Left cardiac atrium (tissue), 4 donors: ENCODE results near the gene ZBTB47. TPM values are rescaled to one million over a fixed set of nuclear protein-coding genes. Genes with fewer than 3 reads are reported as not detected.

Experiments
- ATAC-seq, 2 donors: fragments of 200-7000 bp; cut with Tn5 transposase; one replicate each; pipeline ENCODE4 v1.9.1; 2020; ENCODE audit warnings: mild to moderate bottlenecking in 2 of 2, moderate library complexity in 2 of 2
- DNase-seq: peaks from one replicate; pipeline ENCODE4 v3.0.0-alpha.2; 2020
- intact Hi-C, 2 donors: fragments of 100-400 bp; cut with DNase I; formaldehyde crosslinking; loops; one replicate each; pipeline versions ENCODE4 v1.14.1 to v1.15.1; 2022 to 2023
- total RNA-seq, 2 donors: library from RNA; stranded (reverse); fragmentation: NEBNext Ultra II Directional; extraction: Animal tissue kit (Norgen Biotek cat#: 25700); gene quantifications; one replicate each; pipeline ENCODE4 v1.2.1, GENCODE V29; 2021
- donor health status: DM: no; HTN: yes; CAD: no.
- donor health status: DM: no; HTN: yes; CAD: no; lungs with severe emphysema.
- donor health status: DM: yes; HTN: yes; CAD: no.
- donor health status: Dilated cardiomyopathy.

Gene ZBTB47
- total RNA-seq, 2 donors from 2014 or later = 68.5 to 108 TPM

DNA sequence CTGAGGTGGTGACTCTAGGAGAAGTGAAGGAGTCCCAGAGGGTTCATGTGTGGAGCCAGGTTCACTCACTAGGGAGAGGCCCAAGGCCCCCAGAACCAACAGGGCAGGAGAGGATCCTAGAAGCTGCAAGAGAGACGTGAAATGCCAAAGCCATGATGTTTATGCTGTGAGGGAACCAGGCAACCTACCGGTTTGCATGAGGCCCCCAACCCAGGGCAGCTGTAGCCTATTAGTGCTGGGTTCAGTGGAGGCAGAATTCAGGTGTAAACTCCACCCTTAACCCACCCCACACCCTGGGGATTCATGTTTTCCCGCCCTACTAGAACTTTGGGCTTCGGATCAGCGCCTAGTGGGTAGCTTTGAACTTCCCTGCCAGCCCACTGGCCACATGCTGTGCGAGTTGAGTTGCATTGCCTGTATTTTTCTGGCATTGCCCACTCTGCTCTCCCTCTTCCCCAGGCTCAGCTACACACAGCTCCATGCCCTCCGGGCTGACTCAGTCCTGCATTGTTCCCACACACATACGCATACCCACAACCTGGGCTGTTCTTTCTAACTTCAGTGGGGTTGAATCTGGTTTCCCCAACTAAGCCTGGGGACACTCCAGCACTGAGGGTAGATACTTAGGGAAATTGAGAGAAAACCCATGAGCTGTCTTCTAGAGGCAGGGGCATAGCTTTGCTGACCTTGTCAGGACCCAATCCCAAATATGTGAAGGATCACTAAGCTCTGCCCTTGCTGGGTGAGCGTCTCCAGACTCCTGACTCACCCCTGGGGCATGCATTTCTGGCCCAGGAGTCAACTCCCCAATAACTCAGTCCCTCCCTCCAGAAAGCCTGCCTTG, 2.0 kb upstream of the ZBTB47 start:
- intact Hi-C loops = no loop called here
- peak in 1 of 2 donors; percentile 10 for ATAC-seq
- DNase-seq = no peak

GRCh38 chr3:42652251-42652610, 1.3 kb upstream of the ZBTB47 start:
- DNase-seq (no peak), ATAC-seq (no peak)
- intact Hi-C loops = no loop called here

DNA sequence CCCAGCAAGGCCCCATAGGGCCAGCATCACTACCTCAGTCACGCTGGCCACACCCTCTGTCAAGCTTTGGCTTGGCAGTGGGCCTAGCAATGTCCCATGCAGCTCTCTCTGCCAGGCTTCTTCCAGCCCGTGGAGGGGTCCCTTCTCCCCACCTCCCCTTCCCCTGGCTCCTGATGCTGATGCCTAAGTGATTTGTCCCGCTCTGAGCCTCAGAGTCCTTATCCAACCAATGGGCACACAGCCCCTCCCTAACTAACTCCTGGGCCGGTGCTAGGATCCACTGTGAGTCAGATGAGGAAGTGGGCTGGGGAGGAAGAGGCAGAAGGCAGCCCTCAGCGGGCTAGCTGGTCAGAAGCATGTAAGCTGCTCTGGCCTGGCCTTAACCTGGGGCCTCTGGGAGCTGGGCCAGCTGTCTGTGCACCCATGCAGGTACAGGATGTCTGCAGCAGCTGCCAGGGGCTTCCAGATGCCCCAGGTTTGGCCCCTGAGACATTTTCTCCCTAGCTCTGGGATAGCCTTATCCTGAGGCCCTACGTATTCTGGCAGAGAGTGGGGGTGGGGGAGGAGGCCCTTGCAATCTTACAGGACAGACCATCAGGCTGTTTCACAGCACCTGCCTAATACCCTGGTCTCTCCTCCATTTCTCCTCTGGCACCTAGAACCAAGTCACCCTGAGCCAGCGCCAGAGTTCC, 740 bp upstream of the ZBTB47 start:
- DNase-seq (peak; percentile 79), ATAC-seq (peak; percentile 16 to 74)
- intact Hi-C loops = no loop called here

- DNase-seq (no peak), ATAC-seq (no peak)
- intact Hi-C loops = no loop called here
Measured at GRCh38 chr3:42653303-42653559, 266 bp upstream of the ZBTB47 start.

GRCh38 chr3:42654331-42655201, 1.1 kb downstream of the ZBTB47 start:
- DNase-seq (peak; percentile 73), ATAC-seq (peak; percentile 42 to 77)
- intact Hi-C loops = no loop called here

DNA sequence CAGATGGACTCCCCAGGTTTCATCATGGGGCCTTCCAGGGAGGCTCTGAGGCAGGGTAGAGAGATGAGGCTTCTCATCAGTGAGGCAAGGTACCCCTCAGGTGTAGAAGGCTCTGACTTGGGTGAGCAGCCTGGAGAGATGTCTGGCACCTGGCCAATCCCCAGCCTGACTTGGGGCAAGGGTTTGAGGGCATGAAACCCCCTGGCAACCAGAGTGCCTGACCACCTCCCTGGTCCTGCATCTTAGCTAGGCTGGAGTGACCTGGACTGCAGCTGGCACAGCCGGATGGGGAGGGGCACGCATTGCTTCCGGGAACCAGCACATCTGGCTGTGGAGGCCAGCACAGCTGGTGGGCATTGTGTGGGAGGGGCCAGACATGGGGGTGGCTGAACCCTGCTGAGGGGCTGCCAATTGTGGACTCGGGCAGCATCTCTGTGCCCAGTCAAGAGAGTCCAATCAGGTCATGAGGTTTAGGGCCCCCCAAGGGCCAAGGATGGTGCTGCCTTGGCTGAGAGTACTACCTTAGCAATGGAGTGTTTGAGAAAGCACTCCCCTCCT, 1.9 kb downstream of the ZBTB47 start:
- DNase-seq = peak; percentile 44
- intact Hi-C loops = no loop called here
- ATAC-seq = no peak

GRCh38 chr3:42655980-42656679, 2.6 kb downstream of the ZBTB47 start:
- peak in 1 of 2 donors; percentile 6 for ATAC-seq
- intact Hi-C loops = no loop called here
- DNase-seq = peak; percentile 39

DNA sequence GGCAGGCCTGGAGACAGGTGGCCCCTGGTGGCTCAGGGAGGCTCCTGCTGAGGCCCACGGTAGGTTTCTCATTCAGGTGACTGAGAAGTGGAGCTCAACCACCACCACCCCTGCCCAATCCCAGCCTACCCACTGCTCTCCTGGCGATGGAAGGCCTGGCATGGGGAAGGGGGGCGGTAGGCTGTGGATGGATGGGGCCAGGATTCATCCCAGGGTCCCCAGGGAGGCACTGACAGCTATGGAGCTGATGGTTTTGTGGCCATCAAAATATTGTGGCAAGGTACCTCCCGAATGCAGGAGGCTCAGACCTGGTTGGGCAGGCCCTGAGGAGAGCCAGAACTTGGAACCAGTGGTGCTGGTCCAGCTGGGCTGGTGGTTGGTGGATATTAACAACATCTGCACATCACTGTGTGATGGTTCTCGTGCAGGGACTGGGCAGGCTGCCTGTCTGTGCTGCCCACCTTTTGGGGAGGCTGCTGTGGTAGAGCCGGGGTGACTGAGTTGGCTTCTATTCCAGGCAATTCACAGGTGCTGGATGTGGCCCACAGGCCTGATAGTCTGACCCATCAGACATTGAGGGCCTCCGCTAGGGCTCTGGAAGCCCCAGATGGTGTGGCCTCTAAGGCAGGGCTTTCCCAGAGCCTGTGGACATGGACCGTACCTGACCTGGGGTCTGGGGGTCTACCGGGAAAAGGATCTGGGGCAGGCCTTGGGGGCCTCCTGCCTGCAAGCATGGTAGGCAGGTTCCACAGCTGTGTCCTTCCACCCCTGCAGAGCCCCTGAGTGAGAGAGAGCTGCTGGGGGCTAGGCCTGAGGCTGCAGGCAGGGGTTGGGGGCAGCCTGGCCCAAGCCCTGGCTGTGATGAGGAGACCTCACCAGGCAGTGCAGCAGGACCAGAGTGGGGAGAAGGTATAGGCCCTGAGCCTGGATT, 3.4 kb downstream of the ZBTB47 start:
- ATAC-seq (no peak), DNase-seq (no peak)
- intact Hi-C loops = no loop called here

GRCh38 chr3:42657675-42658074, 4.2 kb downstream of the ZBTB47 start:
- intact Hi-C loops = no loop called here
- no peak for DNase-seq
- no peak for ATAC-seq

DNA sequence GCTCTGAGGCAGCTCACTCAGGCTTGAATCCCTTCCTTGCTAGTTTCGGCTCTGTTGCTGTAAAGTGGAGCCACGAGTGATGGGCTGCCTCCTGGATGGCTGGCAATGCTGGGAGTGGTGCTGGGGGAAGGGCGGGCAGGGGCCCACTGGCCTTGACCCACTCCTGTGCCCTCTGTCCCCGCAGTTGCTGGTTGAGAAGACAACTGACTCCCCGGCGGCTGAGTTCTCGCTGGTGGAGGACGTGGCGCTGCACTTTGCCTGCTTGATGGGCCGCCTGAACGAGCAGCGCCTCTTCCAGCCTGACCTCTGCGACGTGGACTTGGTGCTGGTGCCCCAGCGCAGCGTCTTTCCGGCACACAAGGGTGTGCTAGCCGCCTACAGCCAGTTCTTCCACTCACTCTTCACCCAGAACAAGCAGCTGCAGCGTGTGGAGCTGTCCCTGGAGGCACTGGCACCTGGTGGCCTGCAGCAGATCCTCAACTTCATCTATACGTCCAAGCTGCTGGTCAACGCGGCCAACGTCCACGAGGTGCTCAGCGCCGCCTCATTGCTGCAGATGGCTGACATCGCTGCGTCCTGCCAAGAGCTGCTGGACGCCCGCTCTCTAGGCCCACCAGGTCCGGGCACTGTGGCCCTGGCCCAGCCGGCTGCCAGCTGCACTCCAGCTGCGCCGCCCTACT, 4.7 kb downstream of the ZBTB47 start:
- ATAC-seq = no peak
- peak; percentile 30 for DNase-seq
- intact Hi-C loops = no loop called here

DNA sequence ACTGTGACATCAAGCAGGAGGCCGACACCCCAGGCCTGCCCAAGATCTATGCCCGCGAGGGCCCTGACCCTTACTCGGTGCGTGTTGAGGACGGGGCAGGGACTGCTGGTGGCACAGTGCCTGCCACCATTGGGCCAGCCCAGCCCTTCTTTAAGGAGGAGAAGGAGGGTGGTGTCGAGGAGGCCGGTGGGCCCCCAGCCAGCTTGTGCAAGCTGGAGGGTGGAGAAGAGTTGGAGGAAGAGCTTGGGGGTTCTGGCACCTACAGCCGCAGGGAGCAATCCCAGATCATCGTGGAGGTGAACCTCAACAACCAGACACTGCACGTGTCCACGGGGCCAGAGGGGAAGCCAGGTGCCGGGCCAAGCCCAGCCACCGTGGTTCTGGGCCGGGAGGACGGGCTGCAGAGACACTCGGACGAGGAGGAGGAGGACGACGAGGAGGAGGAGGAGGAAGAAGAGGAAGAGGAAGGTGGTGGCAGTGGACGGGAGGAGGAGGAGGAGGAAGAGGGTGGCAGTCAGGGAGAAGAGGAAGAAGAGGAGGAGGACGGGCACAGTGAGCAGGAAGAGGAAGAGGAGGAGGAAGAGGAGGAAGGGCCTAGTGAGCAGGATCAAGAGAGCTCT, 5.4 kb downstream of the ZBTB47 start:
- intact Hi-C loops = no loop called here
- ATAC-seq (no peak), DNase-seq (no peak)

DNA sequence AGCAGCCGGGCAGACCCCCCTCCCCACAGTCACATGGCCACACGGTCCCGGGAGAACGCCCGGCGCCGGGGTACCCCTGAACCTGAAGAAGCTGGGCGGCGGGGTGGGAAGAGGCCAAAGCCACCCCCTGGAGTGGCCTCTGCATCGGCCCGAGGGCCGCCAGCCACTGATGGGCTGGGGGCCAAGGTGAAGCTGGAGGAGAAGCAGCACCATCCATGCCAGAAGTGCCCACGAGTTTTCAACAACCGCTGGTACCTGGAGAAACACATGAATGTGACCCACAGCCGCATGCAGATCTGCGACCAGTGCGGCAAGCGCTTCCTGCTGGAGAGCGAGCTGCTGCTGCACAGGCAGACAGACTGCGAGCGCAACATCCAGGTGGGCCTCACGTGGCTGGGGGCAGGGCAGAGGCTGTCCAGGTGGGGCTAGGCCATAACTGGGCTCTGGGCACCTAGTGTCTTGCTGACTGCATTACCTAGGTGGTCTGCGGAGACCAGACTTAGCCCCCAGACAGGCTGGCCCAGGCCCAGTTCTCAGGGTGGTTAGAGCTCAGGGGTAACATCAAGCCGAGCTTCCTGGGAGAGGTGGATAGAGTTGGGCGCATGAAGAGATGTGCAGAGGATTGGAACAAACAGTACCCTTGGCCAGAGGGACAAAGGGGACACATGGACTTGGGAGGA, 6.1 kb downstream of the ZBTB47 start:
- ATAC-seq (no peak), DNase-seq (no peak)
- intact Hi-C loops = loop anchor here in 1 of 2 donors (2.0 to 5.0 kb wide), 2 partner anchors 43 to 85 kb away; partner anchors contain the start of gene HHATL

DNA sequence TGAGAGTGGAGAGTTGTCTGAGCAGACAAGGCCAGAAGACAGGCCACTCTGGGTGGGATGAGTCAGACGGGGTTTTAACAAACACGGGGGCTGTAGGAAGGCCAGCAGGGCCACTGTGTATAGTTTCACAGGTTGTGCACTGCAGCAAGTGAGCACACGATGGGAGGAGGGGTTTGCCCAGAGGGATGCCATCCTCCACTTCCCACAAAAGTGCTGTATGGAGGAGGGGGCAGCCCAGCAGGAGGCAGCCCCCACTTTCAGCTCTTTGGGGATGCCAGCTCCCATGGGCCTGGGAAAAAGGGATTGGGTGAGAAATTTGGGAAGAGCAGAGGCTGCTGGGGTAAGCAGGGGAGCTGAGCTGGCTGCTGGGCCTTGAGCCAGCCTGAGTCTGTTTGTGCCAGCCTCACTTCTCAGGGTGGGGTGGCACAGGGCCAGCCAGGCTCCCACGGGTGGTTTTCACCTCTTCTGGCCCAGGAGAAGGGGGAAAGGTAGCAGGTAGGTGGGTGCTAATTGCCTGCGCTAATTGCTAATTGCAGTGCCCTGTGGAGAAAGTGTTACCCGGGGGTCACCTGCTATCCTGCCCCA, 6.7 kb downstream of the ZBTB47 start:
- DNase-seq = peak; percentile 61
- peak; percentile 31 to 41 for ATAC-seq

DNA sequence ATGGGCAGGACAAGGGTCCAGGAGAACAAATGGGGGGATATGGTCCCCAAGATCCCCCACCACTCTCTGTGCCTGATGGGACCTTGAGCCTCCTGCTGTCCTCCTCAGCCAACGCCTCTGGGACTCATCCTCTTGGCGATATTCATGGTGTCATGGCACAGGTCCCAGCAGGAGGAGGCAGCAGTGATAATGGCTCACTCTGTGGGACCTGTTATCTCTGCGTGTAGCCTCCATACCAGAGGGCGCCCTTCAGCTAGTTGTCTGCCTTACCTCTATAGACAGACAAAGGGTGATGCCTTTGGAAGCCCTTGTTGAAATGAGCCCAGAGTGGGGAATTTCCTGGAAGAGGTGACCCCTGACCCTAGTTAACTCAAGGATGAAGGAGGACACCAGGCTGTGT, 7.4 kb downstream of the ZBTB47 start:
- DNase-seq (peak; percentile 63), ATAC-seq (peak; percentile 44 to 63)
- intact Hi-C loops = loop anchor here in 1 of 2 donors (2.0 to 5.0 kb wide), 2 partner anchors 41 to 84 kb away; partner anchors contain the start of gene HHATL

More for the DNA sequence above, 6.7 kb downstream of the ZBTB47 start:
- intact Hi-C loops = loop anchor here in 1 of 2 donors (2.0 to 5.0 kb wide), 2 partner anchors 42 to 85 kb away; partner anchors contain the start of gene HHATL

DNA sequence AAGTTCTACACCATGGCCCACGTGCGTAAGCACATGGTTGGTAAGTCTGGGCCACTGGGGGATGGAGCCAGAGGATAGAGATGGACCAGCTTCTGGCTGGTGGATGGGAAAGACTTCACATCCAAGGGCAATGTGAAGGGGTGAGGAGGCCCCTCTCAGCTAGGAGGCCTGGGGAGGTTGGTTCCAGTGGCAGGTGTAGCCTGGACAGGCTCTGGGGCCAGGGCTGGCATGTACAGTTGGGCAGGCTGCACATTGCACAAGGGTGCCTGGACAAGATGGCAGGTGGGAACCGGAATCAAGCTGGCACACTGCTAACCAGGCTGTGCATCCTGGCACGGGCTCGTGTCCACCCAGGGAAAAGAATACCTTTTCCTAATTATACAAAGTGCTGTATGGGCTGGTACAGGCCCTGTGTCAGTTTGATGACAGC, 8.1 kb downstream of the ZBTB47 start:
- no peak for ATAC-seq
- no peak for DNase-seq
- intact Hi-C loops = loop anchor here in 1 of 2 donors (2.0 to 5.0 kb wide), 2 partner anchors 41 to 83 kb away; partner anchors contain the start of gene HHATL
